GM19467 (cell line): ENCODE data around the gene BCL2L11.
"Not testable (repeated sequence)": the region's sequence is repeated elsewhere in the genome, so short reads cannot be mapped to it uniquely, and the experiment has no call there.

ENCODE experiments used
- ATAC-seq: cut with Tn5 transposase; IDR thresholded peaks from one replicate; pipeline ENCODE4 v1.9.1; 2021; ENCODE audit warnings: mild to moderate bottlenecking, moderate library complexity; ENCODE audit not compliant: unreplicated experiment

BCL2L11 gene

GRCh38 chr2:111120253-111121027 is at the start of gene BCL2L11:
TSS of gene BCL2L11 (plus strand) at chr2:111120914. CDS start at chr2:111123746, 2,832 bp downstream.
- ATAC-seq = peak; percentile 49

GRCh38 chr2:111071600-111072171 is 49.0 kb upstream of the BCL2L11 start:
- no peak for ATAC-seq

- no peak for ATAC-seq
Measured at GRCh38 chr2:111072220-111072871, 48.4 kb upstream of the BCL2L11 start.

- ATAC-seq = not testable (repeated sequence)
Measured at GRCh38 chr2:111082659-111083058, 38.1 kb upstream of the BCL2L11 start.

- ATAC-seq = no peak
Measured at GRCh38 chr2:111091811-111092211, 28.9 kb upstream of the BCL2L11 start.

- ATAC-seq = no peak
Measured at GRCh38 chr2:111094691-111095090, 26.0 kb upstream of the BCL2L11 start.

- ATAC-seq = no peak
Measured at GRCh38 chr2:111095434-111095833, 25.3 kb upstream of the BCL2L11 start.

- ATAC-seq = no peak
Measured at GRCh38 chr2:111099402-111099801, 21.3 kb upstream of the BCL2L11 start.

- ATAC-seq = peak; percentile 27
Measured at GRCh38 chr2:111100087-111100764, 20.5 kb upstream of the BCL2L11 start.

- peak; percentile 69 for ATAC-seq
Measured at GRCh38 chr2:111100765-111101162, 19.9 kb upstream of the BCL2L11 start.

GRCh38 chr2:111101592-111101991 is 19.1 kb upstream of the BCL2L11 start:
- no peak for ATAC-seq

- ATAC-seq = no peak
Measured at GRCh38 chr2:111102216-111102615, 18.5 kb upstream of the BCL2L11 start.

- no peak for ATAC-seq
Measured at GRCh38 chr2:111105926-111106325, 14.8 kb upstream of the BCL2L11 start.

GRCh38 chr2:111106706-111107105 is 14.0 kb upstream of the BCL2L11 start:
- no peak for ATAC-seq

- ATAC-seq = no peak
Measured at GRCh38 chr2:111108745-111109271, 11.9 kb upstream of the BCL2L11 start.

GRCh38 chr2:111111101-111111755 is 9.5 kb upstream of the BCL2L11 start:
- ATAC-seq = no peak

GRCh38 chr2:111113838-111114237 is 6.9 kb upstream of the BCL2L11 start:
- no peak for ATAC-seq

- ATAC-seq = no peak
Measured at GRCh38 chr2:111116011-111116746, 4.5 kb upstream of the BCL2L11 start.

- no peak for ATAC-seq
Measured at GRCh38 chr2:111116843-111117597, 3.7 kb upstream of the BCL2L11 start.
